MG63 (cell line): ENCODE results near the gene PLPPR1. TPM values are rescaled to one million over a fixed set of nuclear protein-coding genes. Genes with fewer than 3 reads are reported as not detected.

ENCODE experiments used
- DNase-seq: peaks from one replicate; pipeline ENCODE4 v3.0.0-alpha.2; 2020
- H3K27me3 ChIP-seq: fragments of 250-450 bp; sonication (Bioruptor Pico); 2 replicates; pipeline ENCODE4 v1.5.1; 2020; ENCODE audit warnings: mild to moderate bottlenecking, moderate library complexity
- H3K36me3 ChIP-seq: fragments of 250-450 bp; sonication (Bioruptor Pico); 2 replicates; pipeline ENCODE4 v1.5.1; 2020; ENCODE audit warnings: mild to moderate bottlenecking, moderate library complexity
- H3K4me3 ChIP-seq: fragments of 250-450 bp; sonication (Bioruptor Pico); 2 replicates; pipeline ENCODE4 v1.5.1; 2020; ENCODE audit warnings: mild to moderate bottlenecking, moderate library complexity
- H3K9me3 ChIP-seq: fragments of 250-450 bp; sonication (Bioruptor Pico); 2 replicates; pipeline ENCODE4 v1.5.1; 2020; ENCODE audit warnings: mild to moderate bottlenecking, moderate library complexity
- total RNA-seq: library from RNA; depleted of rRNA; stranded (reverse); fragments of >200 nt; shearing (Covaris generic); gene quantifications from 2 replicates; pipeline ENCODE4 v1.2.3, GENCODE V29; 2014; ENCODE audit warnings: low replicate concordance; rRNA removed

The PLPPR1 gene
- total RNA-seq, result not detected in 2 replicates

GRCh38 chr9:101028346-101029314, at the start of gene PLPPR1:
PLPPR1 (plus strand) TSS chr9:101028727.
- Histone ChIP-seq H3K9me3 (no peaks in the 10 kb centered on the region), H3K4me3 (peak within 1 kb of the TSS; percentile 52), H3K27me3 (peaks cover 35% of the 10 kb centered on the region), H3K36me3 (no peaks in the 10 kb centered on the region)
- DNase-seq, result peak; percentile 69

GRCh38 chr9:100989731-100990130, 38.8 kb upstream of the PLPPR1 start:
- Histone ChIP-seq H3K27me3 (no peaks in the 10 kb centered on the region), H3K4me3 (no peak overlapping the region), H3K36me3 (no peaks in the 10 kb centered on the region), H3K9me3 (no peaks in the 10 kb centered on the region)
- no peak for DNase-seq

- no peaks in the 10 kb centered on the region for H3K9me3 ChIP-seq
- no peaks in the 10 kb centered on the region for H3K36me3 ChIP-seq
- DNase-seq, result no peak
- H3K27me3 ChIP-seq, result no peaks in the 10 kb centered on the region
- no peak overlapping the region for H3K4me3 ChIP-seq
Measured at GRCh38 chr9:100990605-100991381, 37.7 kb upstream of the PLPPR1 start.

GRCh38 chr9:100992632-100993031, 35.9 kb upstream of the PLPPR1 start:
- H3K36me3 ChIP-seq, result no peaks in the 10 kb centered on the region
- no peak overlapping the region for H3K4me3 ChIP-seq
- peaks cover under 1% of the 10 kb centered on the region; the same call in 1 of the 2 replicates for H3K27me3 ChIP-seq
- no peak for DNase-seq
- no peaks in the 10 kb centered on the region for H3K9me3 ChIP-seq

- peaks cover 3% of the 10 kb centered on the region; the same call in 1 of the 2 replicates for H3K27me3 ChIP-seq
- no peaks in the 10 kb centered on the region for H3K9me3 ChIP-seq
- H3K36me3 ChIP-seq, result no peaks in the 10 kb centered on the region
- no peak overlapping the region for H3K4me3 ChIP-seq
- DNase-seq, result no peak
Measured at GRCh38 chr9:100999906-101000544, 28.5 kb upstream of the PLPPR1 start.

GRCh38 chr9:101005246-101005645, 23.3 kb upstream of the PLPPR1 start:
- Histone ChIP-seq H3K27me3 (no peaks in the 10 kb centered on the region), H3K9me3 (peaks cover 5% of the 10 kb centered on the region; the same call in 1 of the 2 replicates), H3K36me3 (no peaks in the 10 kb centered on the region), H3K4me3 (no peak overlapping the region)
- DNase-seq, result no peak

- Histone ChIP-seq H3K36me3 (no peaks in the 10 kb centered on the region), H3K9me3 (no peaks in the 10 kb centered on the region), H3K4me3 (no peak overlapping the region), H3K27me3 (no peaks in the 10 kb centered on the region; the same call in 1 of the 2 replicates)
- DNase-seq, result no peak
Measured at GRCh38 chr9:101014566-101014965, 14.0 kb upstream of the PLPPR1 start.

GRCh38 chr9:101018467-101018866, 10.1 kb upstream of the PLPPR1 start:
- no peak overlapping the region for H3K4me3 ChIP-seq
- peak; percentile 15 for DNase-seq
- H3K27me3 ChIP-seq, result no peaks in the 10 kb centered on the region; the same call in 1 of the 2 replicates
- no peaks in the 10 kb centered on the region for H3K36me3 ChIP-seq
- H3K9me3 ChIP-seq, result no peaks in the 10 kb centered on the region

- peaks cover 7% of the 10 kb centered on the region for H3K27me3 ChIP-seq
- no peaks in the 10 kb centered on the region for H3K9me3 ChIP-seq
- H3K4me3 ChIP-seq, result no peak overlapping the region
- DNase-seq, result no peak
- H3K36me3 ChIP-seq, result no peaks in the 10 kb centered on the region
Measured at GRCh38 chr9:101022704-101023103, 5.8 kb upstream of the PLPPR1 start.

GRCh38 chr9:101025940-101026339, 2.6 kb upstream of the PLPPR1 start:
- Histone ChIP-seq H3K4me3 (no peak overlapping the region), H3K27me3 (peaks cover 34% of the 10 kb centered on the region), H3K9me3 (no peaks in the 10 kb centered on the region), H3K36me3 (no peaks in the 10 kb centered on the region)
- DNase-seq, result no peak

GRCh38 chr9:101026824-101027223, 1.7 kb upstream of the PLPPR1 start:
- no peak for DNase-seq
- Histone ChIP-seq H3K36me3 (no peaks in the 10 kb centered on the region), H3K9me3 (no peaks in the 10 kb centered on the region), H3K27me3 (peaks cover 35% of the 10 kb centered on the region), H3K4me3 (no peak overlapping the region)

- peaks cover 35% of the 10 kb centered on the region for H3K27me3 ChIP-seq
- no peak for DNase-seq
- no peak overlapping the region for H3K4me3 ChIP-seq
- H3K9me3 ChIP-seq, result no peaks in the 10 kb centered on the region
- no peaks in the 10 kb centered on the region for H3K36me3 ChIP-seq
Measured at GRCh38 chr9:101027236-101027635, 1.3 kb upstream of the PLPPR1 start.

GRCh38 chr9:101027733-101028345, 688 bp upstream of the PLPPR1 start:
- no peak for DNase-seq

GRCh38 chr9:101029315-101030085, 973 bp downstream of the PLPPR1 start:
- H3K9me3 ChIP-seq, result no peaks in the 10 kb centered on the region
- H3K4me3 ChIP-seq, result peak overlapping the region; percentile 52
- DNase-seq, result no peak
- peaks cover 35% of the 10 kb centered on the region for H3K27me3 ChIP-seq
- H3K36me3 ChIP-seq, result no peaks in the 10 kb centered on the region

More at GRCh38 chr9:101027733-101028345, 688 bp upstream of the PLPPR1 start:
- Histone ChIP-seq H3K36me3 (no peaks in the 10 kb centered on the region), H3K9me3 (no peaks in the 10 kb centered on the region), H3K27me3 (peaks cover 35% of the 10 kb centered on the region), H3K4me3 (peak overlapping the region; percentile 52; the same call in 1 of the 2 replicates)

GRCh38 chr9:101030086-101030391, 1.5 kb downstream of the PLPPR1 start:
- Histone ChIP-seq H3K36me3 (no peaks in the 10 kb centered on the region), H3K4me3 (no peak overlapping the region), H3K27me3 (peaks cover 35% of the 10 kb centered on the region), H3K9me3 (no peaks in the 10 kb centered on the region)
- no peak for DNase-seq

GRCh38 chr9:101032426-101032825, 3.9 kb downstream of the PLPPR1 start:
- Histone ChIP-seq H3K27me3 (peaks cover 30% of the 10 kb centered on the region), H3K36me3 (no peaks in the 10 kb centered on the region), H3K9me3 (no peaks in the 10 kb centered on the region), H3K4me3 (no peak overlapping the region)
- DNase-seq, result no peak
